Retinal pigment epithelial cell (primary cell): ENCODE results near the gene C5orf24.

Source experiments
- DNase-seq: peaks from one replicate; pipeline ENCODE4 v3.0.0-alpha.2; 2010; ENCODE audit warnings: low read depth
- H3K4me3 ChIP-seq: 2 replicates; pipeline ENCODE4 v1.5.1; 2011; ENCODE audit warnings: mild to moderate bottlenecking, low read length, control low read depth, moderate library complexity
- TF ChIP-seq, protein P1 (sequence below): conservative IDR thresholded peaks from 2 replicates; pipeline ENCODE4 v1.5.1; 2011; ENCODE audit warnings: low read depth, low read length, control low read depth, inconsistent platforms

The C5orf24 gene

GRCh38 chr5:134857401-134857800, 11.6 kb downstream of the C5orf24 start:
- no peak for DNase-seq
- H3K4me3 ChIP-seq, result no peak overlapping the region
- TF ChIP-seq, protein P1, sequence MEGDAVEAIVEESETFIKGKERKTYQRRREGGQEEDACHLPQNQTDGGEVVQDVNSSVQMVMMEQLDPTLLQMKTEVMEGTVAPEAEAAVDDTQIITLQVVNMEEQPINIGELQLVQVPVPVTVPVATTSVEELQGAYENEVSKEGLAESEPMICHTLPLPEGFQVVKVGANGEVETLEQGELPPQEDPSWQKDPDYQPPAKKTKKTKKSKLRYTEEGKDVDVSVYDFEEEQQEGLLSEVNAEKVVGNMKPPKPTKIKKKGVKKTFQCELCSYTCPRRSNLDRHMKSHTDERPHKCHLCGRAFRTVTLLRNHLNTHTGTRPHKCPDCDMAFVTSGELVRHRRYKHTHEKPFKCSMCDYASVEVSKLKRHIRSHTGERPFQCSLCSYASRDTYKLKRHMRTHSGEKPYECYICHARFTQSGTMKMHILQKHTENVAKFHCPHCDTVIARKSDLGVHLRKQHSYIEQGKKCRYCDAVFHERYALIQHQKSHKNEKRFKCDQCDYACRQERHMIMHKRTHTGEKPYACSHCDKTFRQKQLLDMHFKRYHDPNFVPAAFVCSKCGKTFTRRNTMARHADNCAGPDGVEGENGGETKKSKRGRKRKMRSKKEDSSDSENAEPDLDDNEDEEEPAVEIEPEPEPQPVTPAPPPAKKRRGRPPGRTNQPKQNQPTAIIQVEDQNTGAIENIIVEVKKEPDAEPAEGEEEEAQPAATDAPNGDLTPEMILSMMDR, result no peak

DNA sequence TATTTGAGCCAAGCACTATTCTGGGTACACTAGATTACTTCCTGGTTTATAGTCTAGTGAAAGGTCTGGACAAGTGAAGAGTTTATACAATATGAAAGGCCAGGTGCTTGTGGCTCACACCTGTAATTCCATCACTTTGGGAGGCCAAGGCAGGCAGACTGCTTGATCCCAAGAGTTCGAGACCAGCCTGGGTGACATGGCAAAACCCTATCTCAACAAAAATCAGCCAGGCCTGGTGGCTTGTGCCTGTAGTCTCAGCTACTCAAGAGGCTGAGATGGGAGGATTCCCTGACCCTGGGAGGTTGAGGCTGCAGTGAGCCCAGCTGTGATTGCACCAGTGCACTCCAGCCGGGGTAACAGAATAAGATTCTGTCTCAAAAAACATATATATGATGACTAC, 18.9 kb downstream of the C5orf24 start:
- DNase-seq, result no peak
- TF ChIP-seq, protein P1, result no peak
- no peak overlapping the region for H3K4me3 ChIP-seq

GRCh38 chr5:134873494-134873893, 27.7 kb downstream of the C5orf24 start:
- no peak overlapping the region for H3K4me3 ChIP-seq
- TF ChIP-seq, protein P1, result no peak
- DNase-seq, result no peak

DNA sequence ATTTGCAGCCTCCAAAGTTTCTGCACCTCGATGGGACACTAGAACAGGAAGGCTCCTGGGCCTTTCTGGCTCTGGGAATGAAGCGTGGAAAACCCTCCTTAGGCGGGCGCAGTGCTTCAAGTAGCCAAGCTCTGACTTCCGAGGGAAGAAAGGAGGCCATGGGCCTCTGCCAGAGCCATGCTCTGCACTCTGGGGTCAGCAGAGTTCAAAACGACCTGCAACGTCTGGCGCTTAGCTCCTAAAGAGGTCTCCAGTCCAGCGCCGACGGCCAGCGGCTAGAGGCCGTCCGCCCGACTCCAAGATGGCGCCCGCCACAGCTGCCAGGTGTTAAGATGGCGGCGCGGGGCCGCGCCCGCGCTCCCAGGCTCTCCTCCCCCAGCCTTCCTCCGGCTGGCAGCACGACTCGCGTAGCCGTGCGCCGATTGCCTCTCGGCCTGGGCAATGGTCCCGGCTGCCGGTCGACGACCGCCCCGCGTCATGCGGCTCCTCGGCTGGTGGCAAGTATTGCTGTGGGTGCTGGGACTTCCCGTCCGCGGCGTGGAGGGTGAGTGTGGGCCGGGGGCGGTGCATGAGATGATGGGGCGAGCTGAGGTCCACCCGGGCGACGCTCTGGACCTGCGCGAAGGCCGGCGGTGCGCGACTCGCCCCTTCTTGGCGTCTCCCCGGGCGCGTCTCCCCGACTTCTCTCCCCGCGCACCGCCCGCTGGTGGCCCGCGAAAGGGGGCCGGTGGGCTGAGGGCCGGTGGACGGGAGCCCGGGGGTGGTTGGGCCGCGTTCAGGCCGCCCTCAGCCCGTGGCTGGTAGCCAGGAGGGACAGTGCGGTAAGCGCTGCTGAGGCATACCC, 28.4 kb downstream of the C5orf24 start, which contains the start of gene TXNDC15:
Gene TXNDC15 (plus strand): TSS at position 385 of the 844 bp plus-strand sequence. CDS start 57 bp downstream, at position 442.
- TF ChIP-seq, protein P1, result no peak
- peak; percentile 52 for DNase-seq
- peak within 1 kb of the TSS; percentile 85 for H3K4me3 ChIP-seq

DNA sequence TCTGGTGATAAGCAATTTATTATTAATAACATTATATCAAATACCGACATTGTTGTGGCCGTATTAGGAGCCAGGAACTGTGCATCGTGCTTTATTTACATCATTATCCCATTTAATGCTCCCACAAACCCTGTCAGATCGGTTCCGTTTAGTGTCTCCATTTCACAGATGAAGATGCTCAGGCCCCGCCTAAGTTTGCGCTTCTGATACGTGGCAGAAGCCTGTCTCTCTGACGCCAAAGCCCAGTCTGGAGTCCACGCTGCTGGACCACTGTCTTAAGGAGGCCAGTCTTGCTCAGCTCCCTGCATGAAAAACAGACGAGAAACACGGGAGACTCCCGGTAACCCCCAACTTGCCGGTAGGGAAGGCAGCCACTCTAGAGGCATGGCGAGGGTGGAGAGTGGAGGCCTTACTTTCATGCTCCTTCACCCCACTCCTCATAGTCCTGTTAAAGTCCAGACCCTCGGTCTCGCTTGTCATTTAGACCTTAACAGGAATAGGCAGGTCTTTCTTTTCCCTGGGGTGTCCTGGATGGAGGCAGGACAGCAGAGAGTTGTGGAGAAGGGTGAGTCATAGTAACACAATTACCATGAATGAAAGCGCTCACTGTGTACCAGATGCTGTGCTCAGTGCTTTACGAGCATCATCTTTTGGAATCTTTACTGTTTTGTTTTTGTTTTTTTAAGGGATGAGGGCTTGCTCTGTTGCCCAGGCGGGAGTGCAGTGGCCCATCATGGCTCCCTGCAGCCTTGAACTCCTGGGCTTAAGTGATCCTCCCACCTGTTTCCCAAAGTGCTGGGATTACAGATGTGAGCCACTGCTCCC, 29.3 kb downstream of the C5orf24 start:
- TF ChIP-seq, protein P1, result no peak
- H3K4me3 ChIP-seq, result peak overlapping the region; percentile 85
- DNase-seq, result no peak

DNA sequence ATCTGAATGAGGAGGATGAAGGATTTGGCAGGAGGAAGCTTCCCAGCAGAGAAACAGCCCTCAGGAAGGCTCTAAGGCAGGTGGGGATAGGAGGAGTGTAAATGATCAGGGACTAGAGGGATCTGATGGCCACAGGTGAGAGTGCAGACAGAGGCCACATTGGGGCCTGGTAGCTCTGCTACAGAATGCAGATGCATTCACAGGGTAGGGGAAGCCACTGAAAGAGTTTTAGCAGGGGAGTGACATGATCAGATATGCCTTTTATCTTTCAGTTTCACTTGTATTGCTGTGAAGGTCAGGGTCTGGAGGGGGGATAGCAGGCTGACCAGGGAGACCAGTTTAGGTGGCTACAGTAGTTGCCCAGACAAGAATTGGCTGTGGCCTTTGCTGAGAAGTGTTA, 31.4 kb downstream of the C5orf24 start:
- DNase-seq, result no peak
- H3K4me3 ChIP-seq, result no peak overlapping the region
- TF ChIP-seq, protein P1, result no peak
